Activated naive CD4-positive, alpha-beta T cell (primary cell): ENCODE data around the gene CTBP1.

Experiments used
- DNase-seq, 4 experiments: peaks; one replicate each; lab custom pipeline; 2025; lab: John Stamatoyannopoulos, UW

Gene CTBP1

GRCh38 chr4:1210971-1211370, 38.0 kb downstream of the CTBP1 start:
- DNase-seq = no peak

GRCh38 chr4:1210241-1210841, 38.6 kb downstream of the CTBP1 start:
- DNase-seq = no peak

- no peak for DNase-seq
These were observed 39.1 kb downstream of the CTBP1 start for GRCh38 chr4:1209821-1210220.

DNA sequence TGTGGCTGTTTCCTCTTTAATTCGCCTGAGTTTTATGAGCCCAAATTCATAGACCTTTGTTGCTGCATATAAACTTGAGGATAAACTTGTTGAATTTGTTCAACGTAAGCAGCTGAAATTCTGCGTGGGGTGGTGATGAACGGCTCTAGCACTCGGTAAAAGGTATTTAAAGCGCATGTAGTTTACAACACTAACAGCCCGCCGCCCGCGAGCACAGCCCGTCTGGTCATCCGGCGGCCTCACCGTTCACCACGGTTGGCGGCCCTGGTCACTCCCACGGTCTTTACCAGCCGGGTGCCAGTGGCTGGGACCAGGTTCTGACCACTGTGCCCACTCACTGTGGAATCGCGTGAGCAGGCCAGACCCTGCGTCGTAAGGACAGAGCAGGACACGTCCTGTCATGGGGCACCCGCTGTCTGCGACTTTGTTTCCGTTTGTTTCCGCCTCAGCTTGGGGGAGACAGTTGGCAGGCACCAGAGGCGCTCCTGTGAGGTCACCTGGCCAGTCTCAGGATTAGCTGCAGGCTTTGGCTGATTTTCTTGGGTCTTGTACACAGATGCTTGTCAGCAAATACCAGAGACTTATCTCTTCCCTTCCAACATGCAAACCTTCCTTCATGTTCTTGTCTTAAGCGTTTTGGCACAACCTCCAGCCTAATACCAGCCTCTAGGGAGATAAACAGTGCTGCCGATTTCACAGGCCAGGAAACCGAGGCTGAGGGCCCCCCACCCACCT, 39.8 kb downstream of the CTBP1 start:
- no peak for DNase-seq

DNA sequence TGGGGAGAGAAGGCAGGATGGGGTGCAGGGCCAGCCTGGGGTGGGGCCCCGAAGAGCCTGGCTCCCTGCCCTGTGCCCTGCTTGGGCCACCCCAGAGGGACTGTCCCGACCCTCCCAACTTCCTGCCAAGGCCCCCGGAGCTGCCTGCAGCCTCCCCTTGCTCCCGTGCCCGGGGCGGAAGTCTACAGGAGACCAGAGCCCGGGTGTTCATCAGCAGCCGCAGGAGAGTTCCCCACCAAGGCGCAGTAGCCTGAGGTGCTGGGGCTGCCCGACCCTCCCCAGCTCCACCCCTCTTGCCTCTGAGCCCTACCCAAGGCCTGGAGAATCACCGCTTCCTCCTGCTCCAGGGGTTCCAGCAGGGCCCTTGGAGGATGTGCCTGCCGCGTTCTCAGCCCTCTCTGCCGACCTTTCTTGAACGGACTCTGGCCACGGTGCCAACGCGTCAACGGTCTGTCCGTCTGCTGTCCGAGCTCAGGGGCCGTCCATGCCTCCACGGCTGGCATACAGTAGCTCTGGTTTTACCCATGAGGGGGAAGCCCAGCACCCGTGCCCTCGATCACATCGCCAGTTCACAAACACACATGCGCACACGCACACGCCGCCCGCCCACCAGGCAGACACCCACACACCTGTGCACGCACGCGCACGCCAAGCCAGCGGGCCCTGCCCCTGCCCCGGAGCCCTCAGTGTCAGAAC, 40.5 kb downstream of the CTBP1 start:
- DNase-seq = no peak

DNA sequence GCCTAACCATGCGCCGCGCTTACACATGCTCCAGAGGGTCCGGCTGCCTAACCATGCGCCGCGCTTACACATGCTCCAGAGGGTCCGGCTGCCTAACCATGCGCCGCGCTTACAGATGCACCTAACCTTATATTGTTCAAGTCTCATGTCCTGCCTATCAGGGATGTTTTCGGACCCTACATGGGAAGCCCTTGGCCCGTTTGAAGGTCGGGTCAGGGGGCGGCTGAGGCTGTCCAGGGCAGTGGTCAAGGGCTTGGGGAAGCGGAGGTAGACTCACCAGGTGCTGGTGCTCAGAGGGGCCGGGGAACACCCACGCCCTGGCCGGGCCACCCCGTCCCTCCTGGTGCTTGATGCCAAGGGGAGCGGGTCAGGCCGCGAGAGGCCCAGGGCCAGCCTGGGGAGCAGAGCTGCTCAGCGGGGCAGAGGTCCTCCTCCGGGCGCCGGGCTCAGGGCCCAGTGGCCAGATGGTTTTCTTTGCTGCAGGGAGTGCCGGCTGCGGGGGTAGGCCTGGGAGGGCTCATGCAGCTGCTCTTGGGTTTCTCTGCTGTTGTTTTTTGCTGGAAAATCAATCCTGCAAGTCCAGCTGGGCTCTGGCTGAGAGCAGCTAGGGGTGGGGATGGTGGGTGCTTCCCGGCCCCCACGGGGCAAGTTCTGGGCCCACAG, 41.2 kb downstream of the CTBP1 start:
- no peak for DNase-seq

DNA sequence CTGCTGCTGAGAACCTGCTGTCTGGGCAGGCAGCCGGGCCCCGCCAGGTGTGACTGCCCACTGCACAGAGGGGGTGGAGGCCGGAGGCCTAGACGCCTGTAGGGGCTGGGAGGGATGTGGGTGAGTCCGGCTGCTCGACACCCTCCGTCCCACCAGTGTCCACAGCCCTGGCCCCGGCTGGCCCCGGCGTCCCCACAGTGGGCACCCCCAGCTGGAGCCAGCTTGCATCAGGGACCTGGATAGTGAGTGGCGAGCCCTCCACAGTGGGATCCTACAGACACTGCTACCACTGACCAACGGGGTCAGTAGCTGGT, 41.8 kb downstream of the CTBP1 start:
- DNase-seq = no peak

DNA sequence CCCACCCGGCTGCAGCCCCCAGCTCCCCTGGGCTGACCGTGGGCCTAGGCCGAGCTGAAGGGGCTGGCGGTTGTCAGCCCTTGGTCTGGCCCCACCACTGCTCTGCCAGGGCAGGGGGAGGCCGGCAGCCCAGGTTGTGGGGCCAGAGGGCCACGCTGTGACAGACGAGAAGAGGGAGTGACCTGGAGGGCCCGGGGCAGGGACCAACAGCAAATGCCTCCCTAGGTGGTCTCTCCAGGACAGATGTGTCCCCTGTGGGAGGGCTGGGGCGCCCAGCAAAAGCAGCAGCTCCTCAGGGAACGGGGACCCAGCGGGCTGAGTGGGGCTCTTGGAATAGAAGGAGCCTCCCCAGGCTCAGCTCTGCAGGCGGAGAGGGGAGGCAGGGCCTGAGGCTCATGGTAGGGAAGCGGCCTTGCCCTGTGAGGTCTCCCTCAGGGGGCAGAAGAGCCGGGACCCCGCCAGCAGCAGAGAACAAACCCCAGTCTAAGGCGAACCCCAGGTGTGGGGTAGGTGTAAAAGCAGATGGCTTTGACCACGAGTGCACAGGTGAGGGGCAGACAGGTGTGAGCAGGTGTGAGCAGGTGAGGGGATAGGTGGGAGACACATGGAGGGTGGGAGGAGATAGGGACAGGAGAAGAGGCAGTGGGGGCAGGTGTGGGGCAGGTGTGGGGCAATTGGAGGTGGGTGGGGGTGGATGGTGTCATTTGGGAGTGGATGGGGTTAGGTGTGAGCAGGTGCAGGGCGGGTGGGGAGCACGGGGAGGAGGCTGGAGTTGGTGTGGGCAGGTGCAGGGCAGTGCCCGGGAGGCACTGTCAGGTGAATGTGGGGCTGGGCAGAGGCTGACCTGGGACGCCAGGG, 42.4 kb downstream of the CTBP1 start:
- DNase-seq = no peak

DNA sequence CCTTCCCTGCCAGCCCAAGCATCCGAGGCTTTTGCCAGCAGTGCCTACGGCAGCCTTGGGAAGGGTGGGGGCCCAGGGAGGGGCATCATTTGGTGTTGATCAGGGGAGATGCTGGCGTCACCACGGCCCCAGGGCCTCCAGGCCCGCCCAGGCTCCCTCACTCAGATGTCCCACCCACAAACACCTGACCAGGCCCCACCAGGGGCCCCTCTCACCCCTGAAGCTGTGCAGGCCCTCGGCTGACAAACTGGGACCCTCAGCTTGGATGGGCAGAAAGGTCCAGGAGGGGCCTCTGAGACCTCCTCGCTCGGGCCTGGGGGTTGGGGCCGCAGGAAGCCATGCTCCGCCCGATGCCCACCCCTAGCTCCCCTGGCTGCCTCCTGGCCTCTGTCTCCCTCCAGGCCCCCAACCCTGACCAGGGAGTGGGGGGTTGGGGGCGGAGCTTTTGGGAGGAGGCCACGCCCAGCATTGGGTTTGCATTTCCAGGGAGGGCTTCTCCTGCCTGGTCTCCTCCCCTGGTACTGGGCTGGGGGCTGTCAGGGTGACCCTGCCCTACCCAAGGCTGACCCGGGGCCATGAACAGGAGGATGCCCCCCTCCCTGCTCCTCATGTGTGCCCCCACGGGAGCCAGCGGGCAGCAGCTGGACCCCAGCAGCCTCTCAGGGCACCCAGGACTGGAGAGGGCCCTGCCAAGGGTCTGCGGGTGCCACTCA, 43.2 kb downstream of the CTBP1 start:
- DNase-seq = no peak

- DNase-seq = no peak
These were observed 43.9 kb downstream of the CTBP1 start for GRCh38 chr4:1204828-1205585.

DNA sequence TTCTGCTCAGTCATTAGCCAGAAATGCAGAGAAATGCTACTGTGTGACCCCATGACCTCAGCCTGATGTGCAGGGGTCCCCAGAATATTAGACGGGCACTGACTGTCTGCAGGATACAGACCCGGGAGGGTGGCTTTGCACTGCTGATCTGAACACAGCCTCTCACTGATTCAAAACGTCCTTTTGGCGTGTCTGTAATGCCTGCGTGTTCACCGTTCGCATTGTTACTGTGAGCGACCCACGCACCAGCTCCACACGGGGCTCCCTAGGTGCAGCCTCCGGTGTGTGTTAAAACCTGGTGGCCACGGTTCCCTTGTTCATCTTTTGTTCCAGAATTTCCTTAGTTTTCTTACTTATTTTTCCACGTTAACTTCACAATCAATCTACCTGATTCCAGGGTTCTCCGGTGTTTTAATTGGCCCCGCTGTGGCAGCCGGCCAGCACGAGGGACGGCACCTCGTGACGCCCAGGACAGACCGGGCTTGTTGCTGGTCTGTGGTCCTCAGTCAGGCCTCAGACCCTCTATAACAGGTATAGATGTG, 44.6 kb downstream of the CTBP1 start:
- no peak for DNase-seq

DNA sequence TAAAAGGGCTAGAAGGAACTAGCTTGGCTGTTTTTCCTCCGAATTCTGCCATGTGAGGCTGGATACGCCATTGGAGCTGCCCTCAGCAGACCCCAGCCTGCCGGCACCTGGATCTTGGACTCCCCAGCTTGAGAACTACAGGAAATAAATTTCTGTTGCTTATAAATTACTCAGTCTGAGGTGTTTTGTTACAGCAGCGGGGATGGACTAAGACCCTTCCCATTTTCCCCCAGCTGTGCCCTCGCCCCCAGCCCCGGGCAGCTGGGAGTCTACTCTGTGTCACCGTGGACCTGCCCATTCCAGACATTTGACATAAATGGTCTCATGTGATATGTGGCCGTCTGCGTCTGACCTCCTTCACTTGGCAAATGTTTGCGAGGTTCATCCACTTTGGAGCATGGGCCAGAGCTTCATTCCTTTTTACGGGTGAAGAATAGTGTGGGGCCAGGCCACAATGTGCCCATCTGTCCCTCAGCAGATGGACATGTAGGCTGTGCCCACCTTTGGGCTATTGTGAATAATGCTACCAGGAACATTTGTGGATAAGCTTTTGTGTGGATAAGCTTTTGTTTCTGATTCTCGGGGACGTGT, 45.8 kb downstream of the CTBP1 start:
- no peak for DNase-seq

DNA sequence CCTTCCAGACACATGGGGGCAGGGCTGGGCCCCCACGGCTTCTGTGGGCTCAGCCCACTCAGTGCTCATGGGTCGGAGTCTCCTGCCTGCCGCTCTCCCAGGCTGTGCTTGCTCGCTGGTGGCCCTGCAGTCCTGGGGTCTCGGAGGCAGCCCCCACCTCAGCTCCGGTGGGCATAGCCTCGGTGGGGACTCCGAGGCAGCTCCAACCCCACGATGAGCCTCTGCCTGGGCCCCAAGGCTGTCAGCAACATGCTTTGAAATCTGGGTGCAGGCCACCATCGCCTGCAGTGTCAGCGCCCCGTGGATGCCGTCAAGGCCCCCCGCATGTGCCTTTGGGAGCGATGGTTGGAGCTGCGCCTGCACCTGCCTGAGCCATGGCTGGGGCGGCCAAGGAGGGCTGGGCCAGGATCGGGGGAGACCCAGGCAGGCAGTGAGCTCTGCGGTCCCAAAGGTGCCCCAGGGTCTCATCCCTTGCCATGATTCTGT, 46.4 kb downstream of the CTBP1 start:
- DNase-seq = no peak

GRCh38 chr4:1201851-1202525, 46.9 kb downstream of the CTBP1 start:
- peak in 2 of 4 experiments; percentile 69 to 70 for DNase-seq

DNA sequence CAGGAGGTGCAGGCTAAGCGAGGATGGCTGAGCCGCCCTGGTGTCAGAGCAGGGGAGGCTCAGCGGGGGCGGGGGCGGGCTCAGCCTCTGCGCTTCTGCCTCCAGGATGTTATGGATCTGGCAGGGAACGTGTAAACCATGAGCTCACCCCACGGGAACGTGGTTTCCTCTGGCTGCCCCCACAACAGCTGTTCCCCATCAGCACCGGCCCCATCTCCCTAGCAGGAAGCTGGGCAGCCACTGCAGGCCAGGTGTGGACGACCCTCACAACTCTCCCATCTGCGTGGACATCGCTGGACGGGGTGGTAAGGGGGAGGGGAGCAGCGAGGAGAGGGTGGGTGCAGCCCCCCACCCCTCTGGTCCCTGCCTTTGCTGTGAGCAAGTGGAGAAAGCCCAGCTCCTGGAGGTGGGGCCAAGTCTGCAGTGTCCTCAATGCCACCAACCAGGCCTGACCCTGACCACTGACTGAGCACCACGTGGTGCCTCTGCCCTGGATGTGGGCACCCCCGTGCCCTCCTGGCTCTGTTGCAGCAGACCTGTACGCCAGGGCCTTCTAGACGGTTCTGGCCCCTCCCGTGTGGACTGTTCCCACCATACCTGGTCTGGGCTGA, 48.4 kb downstream of the CTBP1 start:
- DNase-seq = no peak

GRCh38 chr4:1199556-1200331, 49.2 kb downstream of the CTBP1 start:
- DNase-seq = no peak

DNA sequence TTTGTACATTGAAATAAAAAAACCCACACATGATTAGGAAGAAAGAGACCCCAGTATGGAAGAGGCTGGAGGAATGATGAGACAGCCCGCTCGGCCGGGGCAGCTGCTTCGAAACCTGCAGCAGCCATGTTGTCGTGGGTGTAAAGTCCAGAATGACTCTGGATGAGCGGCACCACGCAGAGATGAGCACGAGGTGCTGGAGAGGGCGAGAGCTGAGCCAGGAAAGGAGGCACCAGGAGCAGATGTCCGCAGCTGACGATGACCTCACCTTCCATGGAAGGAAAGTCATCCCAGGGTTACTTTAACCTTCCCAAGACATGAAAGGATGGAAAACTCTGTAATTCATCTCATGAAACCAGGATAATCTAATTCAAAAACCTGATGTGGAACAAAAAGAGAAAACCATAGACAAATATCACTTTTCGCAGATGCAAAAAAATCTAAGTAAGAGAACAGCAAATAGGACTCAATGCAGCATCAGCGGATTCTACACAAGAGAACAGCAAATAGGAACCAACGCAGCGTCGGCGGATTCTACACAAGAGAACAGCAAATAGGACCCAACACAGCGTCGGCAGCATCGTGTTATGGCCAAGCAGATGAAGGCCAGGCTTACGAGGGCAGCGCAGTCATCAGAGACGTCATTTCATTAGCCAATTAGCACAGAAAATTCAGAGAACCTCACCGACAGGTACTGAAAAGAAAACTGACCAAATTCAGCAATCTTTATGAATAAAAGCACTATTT, 50.7 kb downstream of the CTBP1 start:
- no peak for DNase-seq
